ENCODE data around the gene NMU.
A peak's percentile ranks its signal among the peaks of the same experiment; 100 is the strongest.
"Not testable (repeated sequence)": the region's sequence is repeated elsewhere in the genome, so short reads cannot be mapped to it uniquely, and the experiment has no call there.

NMU gene

GRCh38 chr4:55618546-55619143 lies 17.5 kb downstream of the NMU start:
- peak; percentile 26 for DNase-seq

- no peak for DNase-seq
Observed at GRCh38 chr4:55617587-55618197, 18.4 kb downstream of the NMU start.

GRCh38 chr4:55615008-55615407 lies 21.1 kb downstream of the NMU start:
- DNase-seq, result no peak

GRCh38 chr4:55613621-55614020 lies 22.5 kb downstream of the NMU start:
- no peak for DNase-seq

GRCh38 chr4:55612341-55612740 lies 23.8 kb downstream of the NMU start:
- DNase-seq, result no peak

- no peak for DNase-seq
Observed at GRCh38 chr4:55611358-55612059, 24.6 kb downstream of the NMU start.

GRCh38 chr4:55610381-55610780 lies 25.7 kb downstream of the NMU start:
- no peak for DNase-seq

GRCh38 chr4:55609393-55609866 lies 26.7 kb downstream of the NMU start:
- peak; percentile 9 for DNase-seq

- DNase-seq, result no peak
Observed at GRCh38 chr4:55608591-55608990, 27.5 kb downstream of the NMU start.

GRCh38 chr4:55604996-55605395 lies 31.1 kb downstream of the NMU start:
- DNase-seq, result no peak

GRCh38 chr4:55600640-55601039 lies 35.5 kb downstream of the NMU start:
- DNase-seq, result no peak

- DNase-seq, result no peak
Observed at GRCh38 chr4:55598641-55599040, 37.5 kb downstream of the NMU start.

- DNase-seq, result no peak
Observed at GRCh38 chr4:55592014-55592413, 44.1 kb downstream of the NMU start, which contains the start of gene PDCL2. PDCL2 (minus strand) TSS chr4:55592245; CDS start chr4:55592109, 136 bp downstream.

GRCh38 chr4:55588160-55588559 lies 47.9 kb downstream of the NMU start:
- no peak for DNase-seq

- DNase-seq, result not testable (repeated sequence)
Observed at GRCh38 chr4:55582773-55583172, 53.3 kb downstream of the NMU start.

GRCh38 chr4:55578341-55579010 lies 57.6 kb downstream of the NMU start:
- DNase-seq, result no peak

GRCh38 chr4:55575513-55575912 lies 60.6 kb downstream of the NMU start:
- no peak for DNase-seq

- no peak for DNase-seq
Observed at GRCh38 chr4:55574252-55574651, 61.8 kb downstream of the NMU start.

GRCh38 chr4:55571806-55572205 lies 64.3 kb downstream of the NMU start:
- DNase-seq, result no peak

- no peak for DNase-seq
Observed at GRCh38 chr4:55568905-55569504, 67.1 kb downstream of the NMU start.

GRCh38 chr4:55561889-55562288 lies 74.2 kb downstream of the NMU start:
- DNase-seq, result no peak

GRCh38 chr4:55560096-55560495 lies 76.0 kb downstream of the NMU start:
- DNase-seq, result no peak

- peak; percentile 2 for DNase-seq
Observed at GRCh38 chr4:55554453-55555030, 81.6 kb downstream of the NMU start.
